Measurements from ENCODE around the gene CDKN1A. TPM values are rescaled to one million over a fixed set of nuclear protein-coding genes. Genes with fewer than 3 reads are reported as not detected.
A peak's percentile ranks its signal among the peaks of the same experiment; 100 is the strongest.

Gene CDKN1A
- total RNA-seq, 1 donor from 2014 or later, result 99.0 TPM

DNA sequence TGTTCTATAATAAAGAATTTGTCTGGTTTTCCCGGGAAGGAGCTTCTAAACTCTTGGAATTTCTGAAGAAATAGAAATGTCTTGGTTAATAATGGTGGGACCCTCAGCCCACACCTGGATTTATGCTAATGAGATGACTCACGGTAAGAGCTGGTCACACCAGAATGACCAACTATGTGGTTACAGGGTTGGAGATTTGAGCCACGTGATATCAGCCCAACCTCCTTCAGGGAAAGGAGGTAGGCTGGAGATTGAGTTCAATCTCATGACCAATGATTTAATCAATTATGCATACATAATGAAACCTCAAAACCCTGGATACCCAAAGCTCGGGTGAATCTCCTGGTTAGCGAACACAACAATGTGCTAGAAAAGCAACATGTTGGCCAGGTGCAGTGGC, 22.1 kb upstream of the CDKN1A start:
- no peak for DNase-seq

DNA sequence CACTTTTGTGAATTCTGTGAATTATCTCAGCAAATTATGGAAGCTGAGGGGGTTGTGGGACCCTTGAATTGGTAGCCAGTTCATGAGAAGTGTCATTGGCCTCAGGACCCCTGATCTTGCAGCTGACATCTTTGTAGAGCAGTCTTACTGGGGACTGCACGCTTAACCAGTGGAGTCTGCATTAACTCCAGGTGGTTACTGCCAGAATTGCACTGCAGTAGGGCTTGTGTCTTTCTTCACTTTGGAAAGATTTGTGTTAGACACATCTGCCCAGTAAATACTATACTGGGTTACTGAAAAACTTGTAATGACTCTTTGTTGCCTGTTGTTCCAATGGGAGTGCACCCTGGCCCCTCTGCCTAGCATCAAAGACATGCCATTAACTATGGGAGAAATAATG, 21.2 kb upstream of the CDKN1A start:
- DNase-seq, result no peak

DNA sequence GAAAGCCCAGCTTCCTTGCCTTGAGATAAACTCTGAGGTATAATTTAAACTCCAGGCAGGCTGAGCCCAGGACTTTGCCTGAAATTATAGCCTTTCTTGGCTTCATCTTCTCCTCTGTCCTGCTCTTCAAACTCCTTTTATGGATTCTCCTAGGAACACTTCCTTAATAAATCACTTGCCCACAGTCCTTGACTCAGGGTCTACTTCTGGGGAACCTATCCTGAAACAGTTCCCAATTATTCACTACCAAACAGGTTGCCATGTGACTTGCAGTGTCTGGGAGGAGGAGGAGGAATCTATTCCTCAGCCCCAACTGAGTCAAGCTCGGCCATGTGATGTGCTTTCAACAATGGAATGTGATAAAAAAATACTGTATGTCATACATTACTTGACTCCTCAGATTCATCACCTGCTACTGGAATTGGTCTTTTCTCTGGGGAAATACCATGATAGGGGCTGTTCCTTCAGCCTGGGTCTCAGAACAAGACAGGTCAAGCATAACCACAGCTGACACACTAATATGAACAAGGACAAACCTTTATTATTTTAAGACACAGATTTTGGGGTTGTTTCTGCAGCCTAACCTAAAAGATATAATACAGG, 20.5 kb upstream of the CDKN1A start:
- DNase-seq, result no peak

- DNase-seq, result peak; percentile 58
Observed at GRCh38 chr6:36659271-36659670, 19.2 kb upstream of the CDKN1A start.

DNA sequence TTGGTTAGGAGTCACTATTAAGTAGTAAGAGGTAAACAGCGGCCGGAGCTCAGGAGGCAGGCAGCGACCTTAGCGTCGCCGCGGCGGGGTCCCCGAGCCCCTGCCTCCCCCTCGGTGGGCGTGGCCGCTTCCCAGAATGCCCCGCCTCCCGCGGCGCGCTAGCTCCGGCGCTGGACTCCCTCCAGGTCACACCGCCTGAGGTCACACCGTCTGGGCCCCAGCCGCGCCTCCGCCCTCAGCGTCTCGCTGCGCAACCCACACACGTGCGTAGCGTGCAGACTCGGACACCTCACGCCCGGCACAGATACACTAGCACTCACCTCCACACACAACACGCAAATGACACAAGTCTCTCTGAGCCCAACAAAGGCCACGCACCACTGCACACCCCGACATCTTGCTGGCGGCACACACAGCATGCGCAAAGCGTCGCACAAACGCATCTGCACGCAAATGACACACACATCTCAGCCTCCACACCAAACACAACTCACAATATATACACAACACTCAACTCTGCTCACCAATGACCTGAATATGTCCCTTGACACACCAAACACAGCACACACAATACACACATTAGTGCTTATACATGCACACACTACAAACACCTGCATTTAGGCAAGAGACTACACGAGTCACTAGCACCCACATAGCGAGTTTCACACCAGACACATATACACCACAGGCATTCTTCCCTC, 17.6 kb upstream of the CDKN1A start:
- peak; percentile 51 for DNase-seq

DNA sequence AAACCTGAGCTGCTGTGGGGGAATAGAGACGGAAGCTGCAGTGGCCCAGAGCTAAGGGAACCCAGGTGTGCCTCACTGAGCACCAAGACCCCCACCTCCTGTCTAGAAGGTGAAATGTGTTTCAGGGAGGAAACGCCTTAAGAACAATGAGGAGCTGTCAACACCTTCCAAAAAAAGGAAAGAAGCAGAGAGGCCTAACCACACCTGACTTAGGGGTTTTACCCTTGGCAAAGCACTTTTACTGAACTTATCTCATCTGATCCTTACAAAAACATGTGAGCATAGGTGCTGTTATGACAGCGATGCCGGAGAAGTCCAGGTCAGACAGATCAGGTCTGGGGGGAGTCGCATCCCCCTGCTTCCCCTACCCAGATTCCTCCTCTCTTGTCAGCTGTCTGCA, 16.1 kb upstream of the CDKN1A start:
- no peak for DNase-seq

- no peak for DNase-seq
Observed at GRCh38 chr6:36662827-36663256, 15.7 kb upstream of the CDKN1A start.

DNA sequence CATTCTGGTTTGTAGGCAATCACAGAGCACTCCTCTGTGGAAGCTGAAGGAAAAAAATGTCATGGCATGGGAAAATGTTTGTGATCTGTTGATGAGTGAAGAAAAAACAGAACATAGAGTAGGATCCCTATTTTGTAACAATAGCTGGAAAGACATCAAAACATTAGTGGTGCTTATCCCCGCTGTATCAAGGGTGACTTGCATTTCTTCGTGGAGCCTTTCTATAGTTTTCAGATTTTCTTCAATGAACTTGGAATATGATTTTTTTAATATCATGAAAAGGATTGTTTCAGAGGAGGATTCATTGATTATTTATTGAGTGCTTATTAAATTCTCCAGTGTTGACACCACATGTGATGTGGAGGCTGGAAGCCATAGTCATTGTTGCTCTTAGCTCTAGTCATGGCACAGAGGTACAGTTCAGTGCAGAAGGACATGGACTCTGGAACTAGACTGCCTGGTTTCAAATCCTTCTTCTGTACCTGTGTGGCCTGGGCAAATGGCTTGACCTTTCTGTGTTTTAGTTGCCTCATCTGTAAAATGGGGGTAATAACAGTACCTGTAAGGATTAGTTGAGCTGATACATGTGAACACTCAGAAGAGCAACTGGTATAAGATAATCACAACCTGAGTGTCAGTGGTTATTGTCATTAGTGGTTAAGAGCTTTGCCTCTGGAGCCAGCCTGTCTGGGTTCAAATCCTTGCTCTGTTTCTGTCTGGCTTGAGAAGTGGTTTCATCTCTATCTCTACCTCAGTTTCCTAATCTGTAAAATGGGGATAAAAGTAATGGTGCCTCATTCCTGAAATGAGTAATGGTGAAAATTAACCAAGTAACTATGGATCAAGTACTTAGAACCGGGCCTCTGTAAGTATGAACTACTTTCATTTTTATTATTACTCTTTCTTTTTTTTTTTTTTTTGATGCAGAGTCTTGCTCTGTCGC, 14.7 kb upstream of the CDKN1A start:
- DNase-seq, result no peak

GRCh38 chr6:36665180-36665579, 13.3 kb upstream of the CDKN1A start:
- no peak for DNase-seq

DNA sequence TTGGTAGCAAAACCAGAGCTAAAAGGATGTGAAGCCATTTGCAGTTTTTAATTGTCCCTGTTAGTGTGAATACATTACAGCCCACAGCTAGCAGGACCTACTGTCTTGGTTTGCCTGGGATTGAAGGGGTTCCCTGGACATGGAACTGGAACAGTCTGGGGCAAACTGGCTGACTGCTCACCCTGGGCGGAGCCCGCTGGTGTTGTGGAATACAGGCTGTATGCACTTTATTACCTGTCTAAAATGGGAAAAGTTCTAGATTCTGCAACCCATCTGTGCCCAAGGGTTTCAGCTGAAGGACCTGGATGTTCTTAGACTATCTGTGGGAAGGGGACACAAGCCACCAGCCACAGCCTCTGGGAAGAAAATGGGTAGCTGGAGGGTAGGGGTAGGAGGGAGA, 12.2 kb upstream of the CDKN1A start:
- DNase-seq, result no peak

- peak; percentile 51 for DNase-seq
Observed at GRCh38 chr6:36666826-36667591, 11.5 kb upstream of the CDKN1A start.

- peak; percentile 26 for DNase-seq
Observed at GRCh38 chr6:36668591-36668990, 9.9 kb upstream of the CDKN1A start.

DNA sequence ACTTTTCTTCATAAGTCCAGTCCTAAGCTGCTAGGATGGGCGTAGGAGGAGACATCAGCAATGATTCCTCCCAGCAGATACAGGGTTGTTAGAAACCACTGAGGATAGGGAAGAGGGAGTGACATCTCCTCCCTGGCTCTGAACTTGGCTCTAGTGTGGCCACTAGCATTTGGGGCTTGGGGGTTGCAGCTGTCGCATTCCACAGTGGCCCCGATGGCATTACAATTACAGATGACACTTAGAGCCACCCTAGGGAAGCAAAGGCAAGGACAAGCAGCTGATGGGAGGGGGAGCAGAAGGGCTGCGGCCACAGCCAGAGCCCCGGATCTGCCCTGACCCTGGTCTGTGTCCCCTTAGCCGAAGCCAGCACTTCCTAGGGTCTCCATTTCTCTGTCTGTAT, 9.5 kb upstream of the CDKN1A start:
- DNase-seq, result peak; percentile 74

DNA sequence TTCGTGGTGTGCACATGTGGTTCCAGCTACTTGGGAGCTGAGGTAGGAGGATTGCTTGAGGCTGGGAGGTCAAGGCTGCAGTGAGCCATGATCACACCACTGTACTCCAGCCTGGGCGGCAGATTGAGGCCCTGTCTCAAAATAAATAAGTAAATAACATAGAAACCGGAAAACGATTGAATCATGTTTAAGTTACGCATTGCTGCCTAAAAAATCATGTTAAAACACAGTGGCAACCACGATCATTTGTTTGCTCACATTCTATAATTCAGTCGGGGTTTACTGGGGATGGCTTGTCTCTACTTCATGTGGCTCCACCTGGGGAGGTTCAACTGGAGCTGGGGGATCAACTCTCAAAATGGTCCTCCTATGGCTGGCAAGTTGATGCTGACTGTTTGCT, 8.2 kb upstream of the CDKN1A start:
- DNase-seq, result no peak

DNA sequence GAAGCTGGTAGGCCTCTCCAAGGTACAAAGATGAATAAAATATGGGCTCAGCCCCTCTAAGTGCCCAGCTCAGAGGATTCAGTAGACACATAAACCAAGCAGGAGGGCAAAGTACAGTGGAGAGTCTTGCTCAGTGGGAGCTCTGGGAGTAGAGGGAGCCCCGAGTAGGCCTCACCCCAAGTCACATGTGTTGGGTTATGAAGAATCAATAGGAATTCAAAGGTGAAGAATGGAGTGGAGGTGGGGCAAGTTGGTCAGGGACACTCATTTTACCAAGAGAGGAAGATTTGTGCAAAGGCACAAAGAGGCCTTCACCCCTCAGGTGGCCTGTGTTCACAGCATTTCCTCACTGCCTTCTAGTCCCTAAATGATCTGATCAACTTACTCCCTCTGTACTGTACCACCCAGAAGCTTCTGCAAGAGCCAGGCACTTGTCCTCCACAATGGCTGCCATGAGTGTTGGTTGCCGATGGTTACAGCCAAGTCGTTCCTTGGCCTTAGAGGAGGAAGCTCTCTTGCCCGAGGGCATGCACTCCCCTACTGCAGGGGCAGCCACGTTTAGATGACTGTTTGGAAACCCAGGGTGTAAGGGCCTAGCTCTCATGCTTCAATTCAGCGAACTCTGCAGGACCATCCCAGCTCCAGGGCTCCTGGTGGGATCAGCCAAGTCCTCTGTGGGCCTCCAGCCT, 6.7 kb upstream of the CDKN1A start:
- no peak for DNase-seq

DNA sequence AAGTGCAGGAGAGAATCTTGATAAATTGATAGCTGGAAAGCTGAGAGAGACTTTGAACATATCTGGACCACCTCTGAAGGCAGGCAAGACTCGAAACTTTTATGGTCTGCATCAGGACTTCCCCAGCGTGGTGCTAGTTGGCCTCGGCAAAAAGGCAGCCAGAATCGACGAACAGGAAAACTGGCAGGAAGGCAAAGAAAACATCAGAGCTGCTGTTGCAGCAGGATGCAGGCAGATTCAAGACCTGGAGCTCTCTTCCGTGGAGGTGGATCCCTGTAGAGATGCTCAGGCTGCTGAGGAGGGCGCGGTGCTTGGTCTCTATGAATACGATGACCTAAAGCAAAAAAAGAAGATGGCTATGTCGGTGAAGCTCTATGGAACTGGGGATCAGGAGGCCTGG, 4.6 kb upstream of the CDKN1A start:
- DNase-seq, result no peak

GRCh38 chr6:36674942-36675341, 3.6 kb upstream of the CDKN1A start:
- DNase-seq, result no peak

GRCh38 chr6:36676141-36677058, 2.1 kb upstream of the CDKN1A start:
- DNase-seq, result peak; percentile 29

- no peak for DNase-seq
Observed at GRCh38 chr6:36677059-36677749, 1.3 kb upstream of the CDKN1A start.

All from tongue (tissue), 2 donors.